HG03066 (cell line): Measurements from ENCODE around the gene TXLNB.
A peak's percentile ranks its signal among the peaks of the same experiment; 100 is the strongest.
"Not testable (repeated sequence)": the region's sequence is repeated elsewhere in the genome, so short reads cannot be mapped to it uniquely, and the experiment has no call there.

ENCODE experiments used
- ATAC-seq: cut with Tn5 transposase; IDR thresholded peaks from one replicate; pipeline ENCODE4 v1.9.1; 2021; ENCODE audit warnings: low read depth; ENCODE audit not compliant: unreplicated experiment

Gene TXLNB

GRCh38 chr6:139313229-139313628, 21.4 kb upstream of the TXLNB start:
- ATAC-seq, result no peak

DNA sequence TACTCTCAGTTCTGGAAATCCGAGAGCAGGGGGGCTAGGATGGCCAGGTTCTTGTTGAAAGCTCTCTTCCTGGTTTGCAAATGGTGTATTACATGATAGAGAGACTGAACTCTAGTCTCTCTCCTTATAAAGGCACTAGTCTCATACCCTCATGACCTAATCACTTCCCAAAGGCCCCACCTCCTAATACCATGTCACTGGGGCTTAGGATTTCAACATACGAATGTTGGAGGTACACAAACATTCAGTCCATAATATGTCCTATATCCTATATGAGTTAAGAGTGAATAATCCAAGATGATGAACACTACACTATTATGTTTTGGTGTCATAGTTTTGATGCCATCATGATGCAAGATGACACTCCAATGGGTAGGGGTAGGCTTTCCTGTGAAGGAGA, 20.0 kb upstream of the TXLNB start:
- no peak for ATAC-seq

DNA sequence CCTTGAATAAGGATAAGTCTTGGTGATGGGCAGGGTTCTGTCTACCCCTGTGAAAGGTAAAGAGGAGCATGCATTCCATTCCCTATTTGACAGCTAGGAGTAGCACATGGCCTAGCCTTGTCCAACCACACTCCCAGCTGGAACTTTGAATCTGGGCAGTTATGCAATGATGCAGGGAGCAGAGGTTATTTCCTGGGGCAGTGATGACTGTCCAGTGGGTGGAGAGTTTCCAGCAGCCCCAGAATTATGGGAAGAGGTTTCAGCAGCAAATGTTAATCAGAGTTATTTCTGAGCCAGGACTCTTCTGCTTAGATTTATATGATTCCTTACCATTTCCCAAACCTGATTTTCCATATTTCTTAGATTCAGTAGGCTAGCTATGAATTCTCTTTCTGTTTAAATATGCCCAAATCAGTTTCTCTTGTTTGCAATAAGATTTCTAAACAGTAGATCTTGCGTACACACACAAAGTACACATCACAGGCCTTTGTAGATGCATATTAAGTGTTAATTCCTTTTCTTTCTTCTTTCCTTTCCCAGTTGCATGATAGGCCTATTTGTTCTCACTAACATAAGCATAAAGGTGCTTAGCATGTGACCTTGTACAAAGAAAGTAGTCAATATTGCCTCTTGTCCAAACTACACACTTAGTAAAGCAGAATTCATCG, 17.3 kb upstream of the TXLNB start:
- no peak for ATAC-seq

DNA sequence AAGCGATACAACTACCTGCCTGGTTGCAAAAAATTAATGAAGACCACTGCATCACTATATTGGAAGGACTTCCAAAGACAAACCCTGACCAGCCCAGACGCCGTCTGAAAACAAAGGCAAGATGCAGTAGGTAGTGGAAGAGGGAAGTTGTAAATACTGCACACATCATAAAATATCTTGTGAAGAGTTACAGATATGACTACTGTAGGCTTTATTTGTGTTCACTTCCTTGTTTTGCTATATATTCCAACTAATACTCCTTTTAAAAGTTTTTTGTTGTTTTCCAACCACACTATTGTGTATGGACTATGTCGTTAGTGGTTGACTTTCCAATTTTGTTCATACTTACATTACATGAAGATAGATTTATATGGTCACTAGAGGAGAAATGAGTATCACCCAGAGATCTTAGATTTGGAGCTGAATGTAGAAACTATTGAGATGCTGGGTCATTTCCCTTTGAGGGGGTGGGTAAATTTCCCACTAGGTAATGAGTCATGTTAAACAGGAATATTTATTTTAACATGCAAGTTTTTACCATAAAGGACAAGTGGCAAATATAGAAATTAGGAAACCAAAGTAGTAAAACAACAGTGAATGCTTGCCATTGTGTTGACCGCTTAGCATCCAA, 16.6 kb upstream of the TXLNB start:
- ATAC-seq, result no peak

DNA sequence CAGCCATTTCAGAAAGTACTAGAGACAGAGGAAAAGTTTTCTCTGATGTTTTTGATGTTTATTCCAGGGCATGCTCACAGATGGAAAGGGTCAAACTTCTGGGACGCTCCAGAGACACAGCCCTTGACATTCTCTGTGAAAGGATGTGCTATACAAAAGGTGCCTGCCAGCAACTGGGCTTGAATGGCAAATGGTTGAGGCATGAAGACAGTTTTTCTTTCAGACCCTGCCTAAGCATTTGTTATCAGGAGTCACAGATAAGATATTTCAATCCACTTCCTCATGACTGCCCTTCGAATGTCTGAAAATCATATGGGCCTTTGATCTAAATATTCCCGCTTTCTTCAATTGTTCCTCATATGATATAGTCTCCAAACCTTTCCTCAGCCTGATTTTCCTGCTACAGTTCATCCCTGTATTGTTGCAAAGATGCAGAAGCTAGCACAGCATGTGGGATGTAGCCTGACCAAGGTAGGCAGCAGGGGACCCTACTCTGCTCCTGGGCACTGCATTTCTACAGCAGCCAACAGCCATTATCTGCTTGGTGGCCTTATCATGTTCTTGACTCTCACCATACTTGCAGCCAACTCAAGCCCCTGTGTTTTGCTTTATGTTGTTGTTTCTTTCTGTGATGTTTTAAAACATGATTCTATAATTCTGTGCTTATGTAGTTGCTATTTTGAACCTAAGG, 14.6 kb upstream of the TXLNB start:
- no peak for ATAC-seq

- ATAC-seq, result no peak
Measured at GRCh38 chr6:139303185-139303584, 11.4 kb upstream of the TXLNB start.

DNA sequence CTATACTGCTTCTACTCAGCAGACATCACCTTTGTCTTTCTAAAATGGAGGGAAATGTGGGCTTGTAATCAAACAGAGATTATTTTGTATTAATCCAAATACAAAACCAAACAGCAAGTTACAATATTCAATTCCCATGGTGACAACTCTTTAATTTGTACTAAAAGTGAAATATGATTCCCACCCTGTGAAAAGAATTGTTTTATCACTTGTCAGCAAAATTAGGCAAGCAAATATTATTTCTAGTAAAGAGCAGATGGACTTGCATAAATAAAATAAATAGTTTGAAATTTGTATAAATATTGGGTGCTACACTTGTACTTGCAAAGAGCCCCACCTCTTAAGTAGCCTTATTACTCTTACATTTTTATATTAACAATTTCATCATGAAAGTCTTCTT, 6.1 kb upstream of the TXLNB start:
- ATAC-seq, result no peak

- no peak for ATAC-seq
Measured at GRCh38 chr6:139296927-139297326, 5.1 kb upstream of the TXLNB start.

DNA sequence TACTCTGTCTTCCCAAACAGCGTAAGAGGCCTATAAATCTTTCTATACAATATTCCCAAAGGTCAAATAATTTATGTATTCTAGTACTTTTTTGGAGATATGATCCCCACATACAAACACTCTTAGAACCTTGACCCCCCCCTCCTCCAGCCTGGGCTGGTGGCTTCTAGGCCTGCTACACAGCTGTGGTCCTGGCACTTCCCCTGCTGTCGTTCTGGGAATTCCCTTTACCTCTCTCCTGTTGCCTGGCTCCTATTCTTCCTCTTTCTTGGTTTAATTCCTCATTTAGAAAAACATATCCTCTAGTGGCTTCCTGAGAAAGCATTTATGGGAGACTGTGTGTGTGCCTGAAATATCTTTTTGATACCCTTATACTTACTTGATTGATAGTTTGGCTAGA, 4.1 kb upstream of the TXLNB start:
- no peak for ATAC-seq

DNA sequence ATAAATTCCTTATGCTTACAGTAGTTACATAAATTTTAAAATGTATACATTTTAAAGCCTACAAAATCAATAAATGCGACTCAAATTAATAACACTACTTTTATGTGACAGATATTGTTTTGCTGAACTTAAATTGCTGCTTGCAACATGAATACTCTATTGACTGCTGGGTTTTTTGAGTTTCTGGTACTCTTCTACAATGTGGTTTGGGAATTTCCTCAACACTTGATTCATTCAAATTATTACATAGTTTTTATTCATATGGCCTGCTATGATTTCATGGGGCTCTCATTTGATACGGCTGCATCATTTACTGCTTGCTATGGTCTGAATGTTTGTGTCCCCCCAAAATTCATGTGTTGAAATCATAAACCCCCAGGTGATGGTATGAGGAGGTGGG, 2.3 kb upstream of the TXLNB start:
- no peak for ATAC-seq

DNA sequence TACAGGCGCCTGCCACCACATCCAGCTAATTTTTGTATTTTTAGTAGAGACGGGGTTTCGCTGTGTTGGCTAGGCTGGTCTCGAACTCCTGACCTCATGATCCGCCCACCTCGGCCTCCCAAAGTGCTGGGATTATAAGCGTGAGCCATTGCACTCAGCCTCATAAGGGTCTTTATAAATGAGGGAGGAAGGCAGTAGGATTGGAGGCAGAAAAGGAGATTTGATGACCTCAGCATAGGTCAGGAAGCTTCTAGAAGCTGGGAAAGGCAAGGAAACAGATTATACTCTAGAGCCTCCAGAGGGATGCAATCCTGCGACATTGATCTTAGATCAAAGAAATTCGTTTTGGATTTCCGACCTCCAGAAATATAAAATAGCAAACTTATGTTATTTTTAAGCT, 1.4 kb upstream of the TXLNB start:
- ATAC-seq, result not testable (repeated sequence)

GRCh38 chr6:139290787-139291311, 949 bp downstream of the TXLNB start:
- peak; percentile 71 for ATAC-seq

- ATAC-seq, result no peak
Measured at GRCh38 chr6:139289233-139289632, 2.6 kb downstream of the TXLNB start.

GRCh38 chr6:139288496-139289040, 3.2 kb downstream of the TXLNB start:
- ATAC-seq, result no peak

GRCh38 chr6:139287868-139288267, 3.9 kb downstream of the TXLNB start:
- ATAC-seq, result no peak

GRCh38 chr6:139286438-139286837, 5.4 kb downstream of the TXLNB start:
- ATAC-seq, result not testable (repeated sequence)

DNA sequence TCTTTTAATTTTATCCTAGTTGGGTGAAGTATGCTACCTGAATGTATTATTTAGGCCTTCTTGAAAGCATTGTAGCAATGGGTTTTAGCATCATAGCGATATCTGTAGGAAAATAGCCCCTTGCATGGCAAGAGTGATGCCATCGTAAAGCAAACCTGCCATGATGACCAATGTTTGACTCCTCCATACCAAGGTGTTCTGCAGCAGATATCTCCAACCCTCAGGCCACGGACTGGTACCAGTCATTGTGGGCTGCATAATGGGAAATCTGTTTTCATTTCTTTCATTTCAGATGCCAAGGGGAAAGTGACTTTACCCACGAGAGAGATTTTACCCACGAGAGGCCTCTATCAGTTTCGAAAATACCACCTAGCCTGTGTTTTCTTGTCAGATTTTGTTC, 6.2 kb downstream of the TXLNB start:
- ATAC-seq, result no peak

DNA sequence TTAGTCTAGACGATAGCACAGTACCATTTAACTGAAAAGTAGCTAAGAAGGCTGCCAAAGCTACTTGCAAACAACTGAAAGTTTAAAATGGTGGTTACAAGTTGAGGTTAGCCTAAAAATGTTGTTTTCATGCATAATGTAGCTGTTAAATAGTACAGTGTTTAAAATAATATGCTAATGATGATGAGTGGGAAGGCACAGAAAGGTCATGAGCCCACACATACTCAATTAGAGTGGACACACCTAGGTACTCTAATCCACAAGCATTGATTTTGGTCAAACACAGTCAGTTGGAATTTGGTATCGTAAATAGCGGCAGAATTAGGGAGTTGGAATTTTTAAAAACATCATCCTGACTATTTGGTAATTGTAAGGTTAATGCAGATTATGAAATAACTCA, 7.0 kb downstream of the TXLNB start:
- no peak for ATAC-seq

- ATAC-seq, result no peak
Measured at GRCh38 chr6:139282684-139283083, 9.1 kb downstream of the TXLNB start.

DNA sequence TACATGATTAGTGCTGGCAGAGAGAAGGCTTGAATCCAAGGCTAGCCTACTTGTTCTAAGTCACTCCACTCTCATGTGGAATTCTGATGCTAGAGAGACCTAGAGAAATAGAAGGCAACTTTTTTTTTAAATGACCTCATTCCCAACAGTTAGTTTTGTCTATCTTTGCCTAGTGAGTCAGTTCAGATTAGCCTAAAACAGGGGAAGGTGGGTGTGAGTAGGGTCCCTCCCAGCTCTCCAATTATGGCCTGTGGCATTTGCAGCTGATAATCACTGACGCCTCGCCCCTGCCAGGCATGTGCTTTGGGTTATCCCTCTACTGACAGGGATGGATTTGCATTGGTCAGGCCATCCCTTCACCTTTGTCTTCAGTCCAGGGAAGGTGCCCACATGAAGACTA, 13.6 kb downstream of the TXLNB start:
- ATAC-seq, result no peak

GRCh38 chr6:139277587-139277986, 14.2 kb downstream of the TXLNB start:
- no peak for ATAC-seq
